GM18867 (cell line): Measurements from ENCODE around the gene MXD1.

ENCODE experiments used
- ATAC-seq: cut with Tn5 transposase; IDR thresholded peaks from one replicate; pipeline ENCODE4 v1.9.1; 2021; ENCODE audit warnings: mild to moderate bottlenecking, moderate library complexity; ENCODE audit not compliant: unreplicated experiment

MXD1 gene

DNA sequence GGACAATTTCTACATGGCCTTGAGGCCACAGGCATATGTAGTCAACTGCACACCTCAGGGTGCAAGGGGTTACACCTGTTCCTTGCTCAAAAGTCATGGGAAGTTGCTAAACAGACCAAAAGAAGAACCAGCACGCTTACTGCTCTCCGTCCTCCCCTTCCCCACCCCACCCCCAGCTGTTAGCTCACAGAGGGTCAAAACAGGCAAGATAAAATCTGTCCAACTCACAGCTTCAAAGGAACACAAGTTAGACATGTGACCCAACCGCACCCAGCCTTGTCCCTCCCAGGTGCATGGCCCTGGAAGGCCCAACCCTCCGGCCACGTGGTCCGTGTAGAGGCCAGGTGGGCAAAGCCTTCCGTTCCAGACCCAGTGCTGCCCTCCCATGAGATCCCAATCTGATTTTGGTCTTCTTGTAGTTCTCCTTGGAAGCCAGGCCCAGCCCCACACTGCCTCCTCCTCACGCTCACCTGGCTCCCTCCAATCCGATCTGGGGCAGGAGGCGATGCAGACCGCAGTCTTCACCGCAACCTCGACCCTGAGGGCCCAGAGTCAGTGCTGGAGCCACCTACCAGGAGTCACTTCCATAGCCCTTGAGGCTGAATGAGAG lies 61.0 kb downstream of the MXD1 start:
- ATAC-seq: no peak

DNA sequence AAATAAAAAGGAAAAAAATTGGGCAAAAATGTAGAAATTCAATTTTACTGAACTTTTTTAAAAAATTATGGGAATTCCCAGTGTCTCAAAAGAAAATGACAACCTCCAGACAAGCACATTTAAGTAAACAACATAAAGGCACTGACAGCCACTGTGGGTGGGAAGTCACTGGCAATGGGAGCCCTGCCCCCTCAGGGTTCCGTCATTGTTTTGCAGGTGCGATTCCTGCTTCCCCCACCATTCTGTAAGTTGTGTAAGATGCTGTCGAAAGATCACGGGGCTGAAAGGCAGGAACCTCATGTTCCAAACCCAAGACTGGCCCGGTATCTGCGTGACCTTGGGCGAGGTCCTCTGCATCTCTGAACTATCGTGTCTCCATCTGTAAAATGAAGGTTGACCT lies 62.3 kb downstream of the MXD1 start:
- ATAC-seq: no peak

GRCh38 chr2:69977906-69978482 lies 63.1 kb downstream of the MXD1 start:
- ATAC-seq: no peak

- no peak for ATAC-seq
Measured at GRCh38 chr2:69979902-69980807, 65.2 kb downstream of the MXD1 start.

DNA sequence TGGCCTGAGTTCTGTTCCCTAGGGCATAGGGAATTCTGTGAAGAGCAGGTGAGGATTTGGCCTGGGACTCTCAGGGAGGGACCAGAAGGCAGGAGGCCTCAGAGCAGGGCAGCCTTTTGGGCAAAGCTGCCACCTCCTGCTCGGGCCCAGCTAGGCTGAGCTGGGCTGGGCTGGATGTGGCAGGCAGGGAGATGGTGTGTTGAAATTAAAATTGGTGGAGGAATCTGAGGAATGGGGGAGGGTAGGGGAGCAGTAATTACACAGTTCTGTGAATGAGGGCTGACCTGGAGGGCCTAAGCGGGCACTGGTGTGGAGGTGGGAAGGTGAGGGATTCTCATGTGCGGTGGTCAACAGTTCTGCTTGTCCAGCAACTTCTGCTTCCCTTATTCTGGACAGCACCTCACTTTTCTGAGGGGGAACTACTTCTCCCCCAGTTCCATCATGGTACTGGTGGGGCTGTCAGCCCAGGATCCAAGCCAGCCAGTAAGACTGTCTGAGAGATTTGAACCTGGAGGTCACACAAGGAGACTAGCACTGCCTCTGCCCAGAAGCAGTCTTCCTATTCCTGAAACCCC lies 68.6 kb downstream of the MXD1 start:
- no peak for ATAC-seq

DNA sequence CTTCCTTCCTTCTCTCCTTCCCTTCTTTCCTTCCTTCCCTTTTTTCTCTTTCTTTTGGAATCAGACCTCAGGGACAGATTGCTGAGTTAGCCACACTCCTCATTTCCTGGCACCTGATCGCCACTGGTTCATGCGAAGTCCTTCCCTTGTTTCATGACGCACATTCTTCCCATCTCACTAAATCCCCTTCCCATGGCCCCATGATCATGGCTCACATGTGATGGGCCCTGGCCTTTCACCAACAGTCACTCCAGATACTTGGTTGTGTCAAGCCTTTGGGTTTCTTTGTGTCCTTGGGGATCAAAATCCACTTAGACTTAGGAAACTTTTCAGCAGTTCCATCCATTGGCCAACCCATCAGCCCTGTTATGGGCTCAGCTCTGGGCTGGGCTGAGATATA lies 70.3 kb downstream of the MXD1 start:
- ATAC-seq: no peak

GRCh38 chr2:69985688-69986087 lies 70.8 kb downstream of the MXD1 start:
- no peak for ATAC-seq

DNA sequence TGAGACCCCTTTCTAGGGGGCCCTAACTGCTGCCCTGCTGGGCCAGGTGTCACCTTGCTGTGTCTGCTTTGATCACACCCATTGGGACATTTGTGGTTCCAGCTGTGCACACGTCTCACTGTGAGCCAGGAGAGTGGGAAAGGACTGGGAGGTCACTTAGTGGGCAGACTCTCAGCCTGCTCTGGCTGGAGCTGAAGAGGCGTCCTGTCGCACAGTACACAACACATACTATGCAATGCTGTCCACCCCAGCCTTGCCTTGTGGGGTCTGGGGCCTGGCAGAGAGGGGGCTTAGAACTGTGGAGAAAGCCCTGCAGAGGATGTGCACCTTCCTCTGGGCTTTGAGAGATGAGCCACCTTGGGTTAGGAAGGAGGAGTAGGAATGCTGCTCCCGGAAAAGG lies 71.8 kb downstream of the MXD1 start:
- ATAC-seq: no peak

DNA sequence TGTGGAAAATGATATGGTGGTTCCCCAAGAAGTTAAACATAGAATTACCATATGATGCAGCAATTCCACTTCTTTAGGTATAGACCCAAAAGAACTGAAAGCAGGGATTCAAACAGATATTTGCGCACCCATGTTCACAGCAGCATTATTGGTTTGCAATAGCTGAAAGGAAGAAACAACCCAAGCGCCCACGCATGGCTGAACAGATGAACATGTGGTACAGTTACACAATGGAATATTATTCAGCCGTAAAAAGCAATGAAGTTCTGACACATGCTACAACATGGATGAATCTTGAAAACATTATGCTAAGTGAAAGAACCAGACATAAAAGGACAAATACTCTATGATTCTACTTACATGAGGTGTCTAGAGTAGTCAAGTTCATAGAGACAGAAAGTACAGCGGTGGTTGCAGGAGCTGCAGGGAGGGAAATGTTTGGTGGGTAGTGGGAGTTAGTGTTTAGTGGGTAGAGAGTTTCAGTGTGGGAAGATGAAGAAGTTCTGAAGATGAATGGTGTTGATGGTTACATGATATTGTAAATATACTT lies 73.3 kb downstream of the MXD1 start:
- no peak for ATAC-seq

DNA sequence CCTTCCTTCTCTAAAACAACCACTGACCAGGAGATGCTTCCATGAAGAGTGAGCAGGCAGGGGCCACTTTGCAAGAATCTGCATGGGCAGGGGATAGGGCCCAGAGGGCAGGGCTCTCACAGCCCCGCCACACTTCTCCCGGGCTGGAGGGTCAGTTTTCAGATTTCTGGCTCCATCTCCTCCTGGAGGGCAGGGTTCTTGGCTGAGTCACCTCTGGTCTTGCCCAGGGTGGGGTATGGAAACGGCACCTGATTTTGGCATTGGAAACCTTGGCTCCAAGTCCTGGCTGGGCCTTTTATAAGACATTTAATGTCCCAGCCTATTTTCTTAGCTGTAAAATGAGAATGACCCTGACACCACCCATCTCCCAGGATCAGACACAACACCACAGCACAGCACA lies 74.1 kb downstream of the MXD1 start:
- ATAC-seq: no peak

DNA sequence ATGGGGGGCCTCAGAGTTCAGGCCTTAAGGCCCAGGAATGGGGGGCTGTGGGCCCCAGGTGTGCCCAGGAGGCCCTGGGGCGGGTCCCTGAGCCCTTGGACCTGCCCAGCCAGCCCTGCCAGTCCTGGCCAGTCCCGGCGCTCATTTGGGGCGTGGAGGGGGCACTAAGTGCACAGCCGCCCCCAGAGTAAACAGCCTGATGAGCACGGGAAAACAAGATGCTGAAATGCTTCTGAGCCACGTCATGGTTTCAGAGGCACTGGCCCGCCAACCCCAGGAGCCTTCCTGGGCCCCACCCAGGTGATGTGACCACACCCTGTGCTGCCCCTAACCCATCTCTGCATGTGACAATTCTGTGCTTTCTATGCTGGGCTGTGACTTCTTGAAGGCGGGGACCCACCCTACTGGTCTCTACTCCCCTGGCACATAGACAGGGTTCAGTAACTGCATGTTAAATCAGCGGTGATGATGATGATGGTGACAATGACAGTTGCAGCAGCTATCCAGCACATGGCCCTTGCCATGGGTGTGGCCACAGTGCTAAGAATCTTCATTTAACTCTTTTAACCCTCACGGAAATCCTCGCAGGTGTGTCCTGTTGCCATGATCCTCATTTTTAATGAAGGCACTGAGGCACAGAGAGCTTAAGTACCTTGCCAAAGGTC lies 74.7 kb downstream of the MXD1 start:
- no peak for ATAC-seq
